Measurements from ENCODE around the gene UGT1A3. TPM values are rescaled to one million over a fixed set of nuclear protein-coding genes. Genes with fewer than 3 reads are reported as not detected.

Gene UGT1A3
- total RNA-seq, 1 experiment from 2014 or later: 5.9 TPM

- intact Hi-C loops (cut with micrococcal nuclease; ENCODE audit: unreplicated experiment): no loop called here
Measured at GRCh38 chr2:233775414-233775813, 46.6 kb downstream of the UGT1A3 start.

DNA sequence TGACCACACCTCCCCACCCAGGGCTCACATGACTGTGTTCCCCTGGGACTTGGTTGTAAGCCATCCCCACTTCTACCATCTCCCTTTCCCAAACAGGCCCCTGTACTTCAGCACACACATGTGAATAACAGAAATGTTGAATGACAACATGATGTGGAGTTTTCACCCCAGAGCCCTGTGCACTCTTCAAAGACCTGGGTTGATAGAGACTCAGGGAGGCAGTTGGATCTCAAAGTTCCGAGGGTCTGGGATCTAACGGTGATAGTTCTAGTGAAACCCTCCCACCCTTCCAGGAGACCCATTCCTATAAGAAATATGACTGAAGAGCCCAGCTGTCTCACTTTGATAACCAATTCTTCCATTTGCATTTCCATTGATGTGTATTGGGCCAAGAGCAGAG lies 49.2 kb downstream of the UGT1A3 start, which contains the start of gene MROH2A:
MROH2A (plus strand) TSS at position 301 of the 400 bp plus-strand sequence. CDS start 1,029 bp downstream, outside the sequence.
- no peak within 1 kb of the TSS for H3K27ac Mint-ChIP-seq (ENCODE audit: unreplicated experiment)
- H3K4me3 Mint-ChIP-seq (ENCODE audit: low read depth, unreplicated experiment): no peak within 1 kb of the TSS
- intact Hi-C loops (cut with micrococcal nuclease; ENCODE audit: unreplicated experiment): no loop called here
- CTCF ChIA-PET: no interaction called here
- TF ChIP-seq, protein P1, sequence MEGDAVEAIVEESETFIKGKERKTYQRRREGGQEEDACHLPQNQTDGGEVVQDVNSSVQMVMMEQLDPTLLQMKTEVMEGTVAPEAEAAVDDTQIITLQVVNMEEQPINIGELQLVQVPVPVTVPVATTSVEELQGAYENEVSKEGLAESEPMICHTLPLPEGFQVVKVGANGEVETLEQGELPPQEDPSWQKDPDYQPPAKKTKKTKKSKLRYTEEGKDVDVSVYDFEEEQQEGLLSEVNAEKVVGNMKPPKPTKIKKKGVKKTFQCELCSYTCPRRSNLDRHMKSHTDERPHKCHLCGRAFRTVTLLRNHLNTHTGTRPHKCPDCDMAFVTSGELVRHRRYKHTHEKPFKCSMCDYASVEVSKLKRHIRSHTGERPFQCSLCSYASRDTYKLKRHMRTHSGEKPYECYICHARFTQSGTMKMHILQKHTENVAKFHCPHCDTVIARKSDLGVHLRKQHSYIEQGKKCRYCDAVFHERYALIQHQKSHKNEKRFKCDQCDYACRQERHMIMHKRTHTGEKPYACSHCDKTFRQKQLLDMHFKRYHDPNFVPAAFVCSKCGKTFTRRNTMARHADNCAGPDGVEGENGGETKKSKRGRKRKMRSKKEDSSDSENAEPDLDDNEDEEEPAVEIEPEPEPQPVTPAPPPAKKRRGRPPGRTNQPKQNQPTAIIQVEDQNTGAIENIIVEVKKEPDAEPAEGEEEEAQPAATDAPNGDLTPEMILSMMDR (IDR thresholded peaks at IDR 0.05; ENCODE audit: unreplicated experiment): no peak
- peaks cover 21% of the 10 kb centered on the region for H3K36me3 Mint-ChIP-seq (ENCODE audit: insufficient read depth, unreplicated experiment)
- no peaks in the 10 kb centered on the region for H3K4me1 Mint-ChIP-seq (ENCODE audit: low read depth, unreplicated experiment)
- H3K9me3 Mint-ChIP-seq (ENCODE audit: low read depth, unreplicated experiment): peaks cover 11% of the 10 kb centered on the region
- no peaks in the 10 kb centered on the region for H3K27me3 Mint-ChIP-seq (ENCODE audit: unreplicated experiment)
- DNase-seq: no peak
- BruUV-seq (replicated peaks): TSS peak; percentile 2

More at GRCh38 chr2:233775414-233775813, 46.6 kb downstream of the UGT1A3 start:
- Mint-ChIP-seq H3K4me1 (ENCODE audit: low read depth, unreplicated experiment) (no peaks in the 10 kb centered on the region), H3K4me3 (ENCODE audit: low read depth, unreplicated experiment) (no peak overlapping the region), H3K27me3 (ENCODE audit: unreplicated experiment) (no peaks in the 10 kb centered on the region), H3K27ac (ENCODE audit: unreplicated experiment) (peak overlapping the region; percentile 28), H3K36me3 (ENCODE audit: insufficient read depth, unreplicated experiment) (peaks cover 26% of the 10 kb centered on the region), H3K9me3 (ENCODE audit: low read depth, unreplicated experiment) (peaks cover 6% of the 10 kb centered on the region)
- no peak for DNase-seq
- TF ChIP-seq, protein P1 (IDR thresholded peaks at IDR 0.05; ENCODE audit: unreplicated experiment): no peak
- CTCF ChIA-PET: interaction anchor here (0.6 to 0.7 kb wide), 2 partner anchors 140 to 402 kb away, joined by 3 read pairs; no protein-coding TSS in a partner anchor
- no TSS peak for BruUV-seq (replicated peaks)

- no peak overlapping the region for H3K4me3 Mint-ChIP-seq (ENCODE audit: low read depth, unreplicated experiment)
- CTCF ChIA-PET: no interaction called here
- peaks cover 11% of the 10 kb centered on the region for H3K9me3 Mint-ChIP-seq (ENCODE audit: low read depth, unreplicated experiment)
- intact Hi-C loops (cut with micrococcal nuclease; ENCODE audit: unreplicated experiment): no loop called here
- H3K27me3 Mint-ChIP-seq (ENCODE audit: unreplicated experiment): no peaks in the 10 kb centered on the region
- no peak overlapping the region for H3K27ac Mint-ChIP-seq (ENCODE audit: unreplicated experiment)
- no peaks in the 10 kb centered on the region for H3K4me1 Mint-ChIP-seq (ENCODE audit: low read depth, unreplicated experiment)
- BruUV-seq (replicated peaks): no TSS peak
- TF ChIP-seq, protein P1 (IDR thresholded peaks at IDR 0.05; ENCODE audit: unreplicated experiment): no peak
- DNase-seq: no peak
- peaks cover 20% of the 10 kb centered on the region for H3K36me3 Mint-ChIP-seq (ENCODE audit: insufficient read depth, unreplicated experiment)
Measured at GRCh38 chr2:233779722-233780121, 50.9 kb downstream of the UGT1A3 start.

GRCh38 chr2:233780771-233781170 lies 51.9 kb downstream of the UGT1A3 start:
- CTCF ChIA-PET: no interaction called here
- no peaks in the 10 kb centered on the region for H3K4me1 Mint-ChIP-seq (ENCODE audit: low read depth, unreplicated experiment)
- TF ChIP-seq, protein P1 (IDR thresholded peaks at IDR 0.05; ENCODE audit: unreplicated experiment): no peak
- intact Hi-C loops (cut with micrococcal nuclease; ENCODE audit: unreplicated experiment): no loop called here
- H3K36me3 Mint-ChIP-seq (ENCODE audit: insufficient read depth, unreplicated experiment): peaks cover 12% of the 10 kb centered on the region
- H3K27me3 Mint-ChIP-seq (ENCODE audit: unreplicated experiment): no peaks in the 10 kb centered on the region
- BruUV-seq (replicated peaks): no TSS peak
- H3K9me3 Mint-ChIP-seq (ENCODE audit: low read depth, unreplicated experiment): peaks cover 8% of the 10 kb centered on the region
- DNase-seq: no peak
- H3K27ac Mint-ChIP-seq (ENCODE audit: unreplicated experiment): no peak overlapping the region
- H3K4me3 Mint-ChIP-seq (ENCODE audit: low read depth, unreplicated experiment): no peak overlapping the region

All from Calu3 (cell line).